CD4-positive, alpha-beta T cell treated with Interleukin-10 for 1 hour (primary cell): ENCODE results near the gene TMEM37.
"Not testable (repeated sequence)": the region's sequence is repeated elsewhere in the genome, so short reads cannot be mapped to it uniquely, and the experiment has no call there.

Source experiments
- DNase-seq: peaks from one replicate; pipeline ENCODE4 v3.0.0-alpha.2; 2020

Gene TMEM37, protein sequence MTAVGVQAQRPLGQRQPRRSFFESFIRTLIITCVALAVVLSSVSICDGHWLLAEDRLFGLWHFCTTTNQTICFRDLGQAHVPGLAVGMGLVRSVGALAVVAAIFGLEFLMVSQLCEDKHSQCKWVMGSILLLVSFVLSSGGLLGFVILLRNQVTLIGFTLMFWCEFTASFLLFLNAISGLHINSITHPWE

DNA sequence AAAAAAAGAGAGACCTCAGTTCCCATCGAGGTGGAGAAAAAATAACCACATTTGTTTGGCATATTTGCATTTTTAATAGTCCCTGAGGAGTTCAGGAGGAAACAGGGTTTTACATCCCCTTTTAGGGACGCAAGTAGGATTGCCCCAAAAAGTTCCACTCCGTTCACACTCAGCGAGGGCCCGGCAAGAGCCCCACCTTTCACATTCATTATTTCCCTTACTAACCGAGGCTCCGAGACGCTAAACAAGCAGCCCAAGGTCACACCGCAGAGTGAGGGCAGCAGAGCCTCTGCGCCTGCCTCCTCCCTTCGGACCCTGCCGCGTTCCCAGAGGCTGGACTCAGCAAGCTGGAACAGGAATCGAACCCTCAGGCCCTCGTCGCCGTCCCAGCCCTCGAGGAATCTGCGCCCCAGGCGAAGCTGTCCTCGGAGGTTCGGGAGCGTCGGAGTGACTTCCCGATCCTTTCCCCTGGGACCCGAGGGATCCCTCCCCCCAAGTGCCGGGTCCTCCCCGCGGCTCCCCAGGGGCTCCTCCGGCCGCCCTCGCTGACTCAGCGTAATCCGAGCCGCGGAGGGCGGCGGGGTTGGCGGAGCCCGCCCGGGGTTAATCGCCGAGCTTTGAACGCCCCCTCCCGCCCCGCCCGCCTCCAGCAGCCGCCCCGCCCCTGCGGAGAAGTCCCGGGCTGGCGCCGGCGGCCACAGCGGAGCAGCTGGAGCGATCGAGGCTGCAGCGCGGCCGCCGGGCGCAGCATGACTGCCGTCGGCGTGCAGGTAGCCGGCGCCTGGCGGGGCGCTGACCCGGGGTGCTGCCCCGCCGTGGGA, at the start of gene TMEM37:
Gene TMEM37 (plus strand): TSS at position 700 of the 821 bp plus-strand sequence. CDS start 50 bp downstream, at position 750.
- no peak for DNase-seq

DNA sequence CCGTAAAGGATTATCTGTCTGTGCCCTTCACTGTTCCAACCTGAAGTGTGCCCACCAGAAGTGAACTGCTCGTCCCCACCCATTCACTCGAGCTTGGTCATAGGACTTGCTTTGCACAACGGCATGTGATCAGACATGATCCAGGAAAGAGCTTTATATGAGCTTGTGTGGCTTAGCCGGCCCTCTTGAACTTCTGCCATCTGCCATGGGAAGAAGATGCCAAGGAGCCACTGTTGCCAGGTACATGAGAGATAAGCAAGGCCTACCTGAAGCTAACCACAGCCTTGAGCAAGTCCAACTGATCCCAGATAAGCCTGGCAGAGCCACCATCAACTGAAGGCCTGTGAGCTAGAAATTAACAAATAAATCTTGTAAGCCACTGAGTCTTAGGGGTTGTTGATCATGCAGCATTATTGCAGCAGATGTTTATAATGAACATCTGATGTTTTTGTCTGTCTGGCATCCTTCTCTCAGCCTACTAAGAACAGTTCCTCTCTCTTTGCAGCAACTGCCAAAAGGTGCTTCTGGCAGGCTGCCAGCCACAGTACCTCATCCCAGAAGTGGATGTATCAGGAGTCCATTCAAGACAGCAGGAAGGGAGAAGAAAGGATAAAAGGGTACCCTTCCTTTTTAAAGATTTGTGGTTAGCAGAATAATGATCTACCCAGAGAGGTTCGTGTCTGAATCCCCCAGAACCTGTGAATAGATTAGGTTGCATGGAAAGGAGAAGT, 48.1 kb upstream of the TMEM37 start:
- no peak for DNase-seq

DNA sequence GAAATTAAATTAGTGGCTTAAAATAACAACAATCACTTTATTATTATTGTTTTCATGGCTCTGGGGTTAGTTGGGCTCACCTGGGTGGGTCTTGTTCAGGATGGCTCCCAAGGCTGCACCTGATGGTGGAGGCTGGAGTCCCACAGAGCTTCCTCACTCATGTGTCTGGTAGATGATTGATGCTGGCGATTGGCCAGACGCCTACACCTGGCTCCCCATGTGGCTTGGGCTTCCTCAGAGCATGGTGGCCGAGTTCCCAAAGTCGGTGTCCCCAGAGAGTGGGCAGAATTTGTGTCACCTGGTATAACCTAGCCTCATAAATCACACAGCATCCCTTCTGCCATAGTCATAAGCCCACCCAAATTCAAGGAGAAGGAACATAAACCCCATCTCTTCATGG, 46.7 kb upstream of the TMEM37 start:
- DNase-seq = no peak

DNA sequence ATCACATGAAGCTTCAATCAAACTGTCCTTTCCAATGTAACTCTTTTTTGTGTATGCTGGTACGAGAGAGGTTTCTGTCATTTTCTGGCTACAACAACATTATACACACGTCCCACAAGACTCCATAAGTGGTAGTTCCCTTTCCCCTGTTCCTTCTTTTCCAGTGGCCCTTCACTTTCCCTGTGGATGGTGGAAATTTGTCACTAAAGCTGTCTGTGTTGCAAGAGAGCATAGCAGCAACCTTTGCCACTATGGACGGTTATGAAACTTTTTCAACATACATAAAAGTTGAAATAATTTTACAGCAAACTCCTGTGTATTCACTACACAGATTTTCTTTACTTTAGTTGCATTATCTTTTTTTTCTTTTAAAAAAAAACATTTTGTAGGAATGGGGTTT, 46.2 kb upstream of the TMEM37 start:
- DNase-seq = no peak

DNA sequence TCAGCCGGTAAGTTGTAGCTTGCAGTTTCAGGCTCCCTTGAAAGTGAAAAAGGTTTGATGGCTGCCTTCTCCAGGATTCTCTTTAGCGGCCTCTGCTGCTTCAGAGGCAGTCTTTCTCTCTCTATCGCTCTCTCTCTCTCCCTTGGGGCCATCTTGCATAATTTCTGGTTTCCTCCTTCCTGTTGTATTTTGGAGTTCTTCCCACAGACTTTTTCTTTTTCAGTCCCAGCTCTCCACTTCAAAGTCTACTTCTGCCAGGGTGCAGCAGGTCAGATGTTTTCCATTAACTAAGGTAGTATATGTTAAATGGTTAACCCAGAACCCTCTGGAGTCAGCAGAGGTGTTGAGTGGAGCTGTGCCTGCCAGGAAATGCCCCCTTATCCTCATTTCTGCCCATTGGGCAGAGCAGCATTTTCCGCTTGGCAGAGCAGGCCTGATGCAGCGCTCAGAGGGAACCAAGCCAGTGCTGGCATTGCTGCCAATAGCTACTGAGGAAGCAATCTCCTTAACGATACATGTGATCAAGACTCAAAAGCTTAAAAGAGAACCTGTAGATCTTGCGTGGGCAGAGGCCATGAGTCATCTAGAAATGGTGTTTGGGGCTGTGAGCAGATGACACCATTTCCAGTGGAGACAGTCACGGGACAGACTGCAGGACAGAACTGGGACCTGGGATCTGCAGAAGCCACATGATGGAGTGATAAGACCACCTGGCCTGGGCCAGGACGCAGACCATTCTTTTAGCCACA, 44.1 kb upstream of the TMEM37 start:
- no peak for DNase-seq

DNA sequence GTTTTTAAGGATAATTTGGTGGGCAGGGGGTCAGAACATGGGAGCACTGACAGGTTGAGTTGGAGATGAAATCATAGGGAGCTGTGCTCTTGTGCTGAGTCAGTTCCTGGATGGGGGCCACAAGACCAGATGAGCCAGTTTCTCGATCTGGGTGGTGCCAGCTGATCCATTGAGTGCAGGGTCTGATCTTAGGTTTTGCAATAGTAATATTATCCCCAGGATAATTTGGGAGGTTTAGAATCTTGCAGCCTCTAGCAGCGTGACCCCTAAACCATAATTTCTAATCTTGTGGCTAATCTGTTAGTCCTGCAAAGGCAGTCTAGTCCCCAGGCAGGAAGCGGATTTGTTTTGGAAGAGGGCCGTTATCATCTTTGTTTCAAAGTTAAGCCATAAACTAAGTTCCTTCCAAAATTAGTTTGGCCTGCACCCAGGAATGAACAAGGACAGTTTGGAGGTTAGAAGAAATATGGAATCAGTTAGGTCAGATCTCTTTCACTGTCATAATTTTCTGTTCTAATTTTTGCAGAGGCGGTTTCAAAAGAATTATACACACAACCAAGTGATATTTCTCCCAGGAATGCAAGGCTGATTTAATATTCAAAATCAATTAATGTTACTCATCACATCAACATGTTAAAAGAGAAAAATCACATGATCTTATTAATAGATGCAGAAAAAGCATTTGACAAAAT, 41.9 kb upstream of the TMEM37 start:
- DNase-seq = no peak

DNA sequence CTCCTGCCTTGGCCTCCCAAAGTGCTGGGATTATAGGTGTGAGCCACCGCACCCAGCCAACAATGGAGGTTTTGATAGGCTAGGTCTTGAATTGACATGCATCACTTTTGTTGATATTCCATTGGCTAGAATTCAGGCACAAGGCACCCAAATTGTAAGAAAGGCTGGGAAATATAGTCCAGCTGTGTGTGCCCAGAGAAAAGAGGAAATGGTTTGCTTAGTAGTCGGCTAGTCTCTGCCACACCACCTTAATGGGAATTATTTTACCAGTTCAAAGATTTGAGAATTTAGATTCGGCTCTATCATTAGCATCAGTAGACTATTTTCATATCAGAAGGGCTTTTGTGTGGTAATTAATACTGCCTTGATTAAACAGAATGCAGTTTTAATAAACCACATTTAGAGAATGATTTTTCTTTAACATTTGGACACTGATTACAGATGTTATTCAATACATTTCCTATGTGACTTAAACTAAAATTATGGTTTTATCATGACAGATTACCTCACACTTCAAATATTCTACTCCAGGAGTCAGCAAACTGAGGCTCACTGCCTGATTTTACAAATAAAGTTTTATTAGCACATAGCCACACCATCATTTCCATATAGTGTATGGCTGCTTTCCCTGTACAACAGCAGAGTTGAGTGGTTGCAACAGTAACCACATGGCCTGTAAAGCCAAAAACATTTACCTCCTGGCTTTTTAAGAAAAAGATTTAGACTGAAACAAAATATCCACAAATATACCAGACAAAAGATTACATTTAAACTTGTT, 37.5 kb upstream of the TMEM37 start:
- no peak for DNase-seq

DNA sequence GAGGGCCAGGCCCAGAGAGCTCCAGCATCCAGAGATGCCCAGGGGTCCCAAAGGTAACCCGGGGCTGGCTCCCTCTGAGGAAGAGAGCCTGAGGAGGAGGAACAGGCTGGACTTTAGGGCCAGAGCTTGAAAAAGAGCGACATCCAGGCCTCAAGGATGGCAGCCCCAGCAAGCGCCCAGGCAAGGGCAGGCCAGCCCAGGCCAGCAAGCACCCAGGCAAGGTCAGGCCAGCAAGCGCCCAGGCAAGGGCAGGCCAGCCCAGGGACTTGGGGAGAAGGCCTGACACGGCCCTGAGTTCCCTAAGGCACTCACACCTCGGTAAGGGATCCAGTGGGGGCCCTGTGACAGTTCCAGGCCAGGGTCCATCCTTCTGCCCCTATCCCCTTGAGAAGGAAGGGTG, 34.5 kb upstream of the TMEM37 start:
- no peak for DNase-seq

DNA sequence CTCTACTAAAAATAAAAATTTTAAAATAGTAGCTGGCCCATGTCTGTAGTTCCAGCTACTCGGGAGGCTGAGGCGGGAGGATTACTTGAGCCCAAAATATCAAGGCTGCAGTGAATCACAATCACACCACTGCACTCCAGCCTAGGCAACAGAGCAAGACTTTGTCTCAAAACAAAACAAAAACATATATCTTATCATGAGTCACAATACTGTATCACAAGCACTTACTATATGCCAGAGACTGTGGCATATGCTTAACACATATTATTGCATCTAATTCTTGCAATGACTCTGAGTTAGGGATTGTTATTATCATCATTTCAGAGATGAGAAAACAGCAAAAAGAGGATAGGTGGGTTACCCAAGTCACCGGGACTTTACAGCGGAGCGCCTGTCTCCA, 29.5 kb upstream of the TMEM37 start:
- DNase-seq = no peak

DNA sequence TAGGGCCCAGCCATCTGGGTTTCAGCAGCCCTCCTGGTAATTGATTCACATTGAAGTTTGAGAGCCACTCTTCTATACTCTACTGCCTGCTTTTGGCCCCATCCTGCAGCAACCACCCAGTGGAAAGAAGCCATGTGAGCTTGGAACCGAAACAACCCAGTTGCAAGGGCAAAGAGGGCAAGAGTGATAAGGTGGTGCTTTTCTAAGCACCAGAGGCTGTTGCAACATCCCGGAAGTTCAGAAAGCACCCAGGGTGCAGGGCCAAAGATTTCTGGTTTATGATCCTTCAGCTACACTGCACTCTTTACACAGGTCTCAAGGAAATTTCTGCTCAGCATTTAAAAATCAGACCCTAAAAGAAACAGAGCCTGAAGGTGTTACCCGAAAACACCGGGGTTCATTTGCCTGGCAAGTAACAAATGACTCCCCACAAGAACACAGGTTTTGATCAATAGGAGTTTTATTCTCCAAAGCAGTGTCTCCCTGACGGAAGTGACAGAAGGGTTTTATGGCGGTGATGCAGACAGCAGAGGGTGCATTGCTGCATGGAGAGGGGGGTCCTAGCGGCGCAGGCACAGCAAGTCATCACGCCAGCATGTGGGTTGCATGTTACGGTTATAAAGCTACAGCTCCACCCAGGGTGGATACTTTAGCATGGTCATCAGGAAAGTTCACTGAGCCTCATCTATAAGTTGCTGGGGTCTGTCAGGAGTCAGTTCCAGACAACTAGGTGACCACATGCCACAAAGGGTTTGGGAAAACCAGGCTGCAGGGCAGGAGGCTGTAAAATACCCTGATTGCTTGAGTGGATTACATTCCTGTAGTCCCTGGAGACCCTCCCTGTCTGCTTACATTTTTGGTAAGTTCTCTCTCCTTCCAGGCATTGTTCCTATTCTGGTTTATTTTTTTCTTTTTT, 28.8 kb upstream of the TMEM37 start:
- no peak for DNase-seq

DNA sequence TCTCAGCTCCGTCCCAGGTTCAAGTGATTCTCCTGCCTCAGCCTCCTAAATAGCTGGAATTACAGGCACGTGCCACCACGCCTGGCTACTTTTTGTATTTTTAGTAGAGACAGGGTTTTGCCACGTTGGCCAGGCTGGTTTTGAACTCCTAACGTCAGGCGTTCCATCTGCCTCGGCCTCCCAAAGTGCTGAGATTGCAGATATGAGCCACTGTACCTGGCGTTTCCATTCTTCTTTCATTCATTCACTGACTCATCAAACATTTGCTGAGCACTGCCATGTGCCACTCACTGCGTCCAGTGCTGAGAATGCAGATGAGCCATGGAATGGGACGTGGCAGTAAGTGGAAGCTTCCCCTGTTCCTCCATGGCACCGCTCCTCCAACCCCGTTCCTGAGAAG, 28.0 kb upstream of the TMEM37 start:
- not testable (repeated sequence) for DNase-seq

DNA sequence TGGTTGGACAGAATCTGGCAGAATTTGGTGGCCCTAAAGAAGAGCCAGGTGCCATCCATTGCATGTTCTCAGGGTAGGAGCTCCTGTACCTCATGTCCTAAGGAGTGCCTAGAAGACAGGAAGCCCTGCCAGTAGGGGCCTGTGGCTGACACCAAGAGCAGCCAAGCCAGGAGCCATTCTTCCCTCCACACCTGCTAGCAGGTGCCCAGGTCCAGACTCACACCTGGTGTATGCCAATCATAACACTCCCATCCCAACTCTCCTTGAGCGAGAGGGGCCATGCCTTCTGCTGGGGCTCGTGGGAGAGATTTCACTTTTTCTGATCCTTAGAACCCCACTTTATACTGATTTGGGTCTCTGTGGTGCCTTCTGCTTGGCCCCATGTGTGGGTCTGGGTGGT, 26.5 kb upstream of the TMEM37 start:
- DNase-seq = no peak

DNA sequence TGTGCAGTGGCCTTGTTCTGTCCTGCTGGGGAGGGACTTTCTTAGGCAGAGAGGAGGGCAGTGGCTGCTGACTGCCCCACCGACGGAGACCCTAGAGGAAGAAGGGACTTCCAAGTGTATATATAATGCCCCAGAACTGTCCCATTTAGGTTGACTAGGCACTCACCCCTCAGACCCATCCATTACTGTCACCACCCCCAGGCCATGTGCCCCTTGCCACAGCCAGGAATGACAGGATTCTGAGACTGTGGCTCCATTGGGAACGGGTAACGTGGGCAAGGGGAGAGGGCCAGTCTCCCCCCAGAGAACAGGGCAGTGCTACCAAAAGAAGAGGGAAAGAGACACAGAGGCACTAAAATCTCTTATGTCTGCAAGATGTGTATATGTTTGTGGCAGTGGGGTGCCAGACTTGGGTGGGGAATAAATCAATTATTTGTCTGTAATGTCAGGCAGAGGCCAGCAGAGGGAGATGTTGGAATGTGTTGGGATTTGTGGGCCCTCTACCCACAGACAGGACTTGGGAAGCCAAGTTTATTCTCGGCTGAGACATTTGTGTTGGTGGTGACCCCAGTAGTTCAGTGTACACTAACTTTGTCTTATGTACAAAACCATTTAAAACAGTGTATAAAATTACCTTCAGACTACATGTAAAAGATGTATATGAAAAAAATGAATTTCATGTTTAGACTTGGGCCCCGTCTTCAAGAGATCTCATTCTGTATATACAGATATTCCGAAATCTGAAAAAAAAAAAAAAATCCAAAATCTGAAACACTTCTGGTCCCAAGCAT, 24.0 kb upstream of the TMEM37 start:
- DNase-seq = peak; percentile 37

DNA sequence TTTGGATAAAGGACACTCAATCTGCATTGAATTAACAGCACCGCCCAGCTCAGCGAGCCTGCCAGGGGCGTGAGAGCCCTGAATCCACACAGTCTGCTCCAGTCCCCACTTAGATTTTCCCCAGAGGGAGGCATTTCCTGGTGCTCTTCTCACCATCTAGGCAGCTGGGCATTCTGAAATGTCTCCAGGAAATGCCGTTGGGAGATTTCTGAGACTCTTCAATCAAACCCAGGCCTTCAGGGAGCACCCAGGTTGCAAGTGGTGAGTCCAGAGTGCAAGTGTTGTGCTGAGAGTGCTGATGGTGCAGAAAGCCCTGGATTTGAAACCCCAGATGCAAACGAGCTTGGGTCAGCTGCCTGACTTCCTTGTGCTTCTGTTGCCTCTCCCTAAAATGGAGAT, 23.4 kb upstream of the TMEM37 start:
- no peak for DNase-seq

DNA sequence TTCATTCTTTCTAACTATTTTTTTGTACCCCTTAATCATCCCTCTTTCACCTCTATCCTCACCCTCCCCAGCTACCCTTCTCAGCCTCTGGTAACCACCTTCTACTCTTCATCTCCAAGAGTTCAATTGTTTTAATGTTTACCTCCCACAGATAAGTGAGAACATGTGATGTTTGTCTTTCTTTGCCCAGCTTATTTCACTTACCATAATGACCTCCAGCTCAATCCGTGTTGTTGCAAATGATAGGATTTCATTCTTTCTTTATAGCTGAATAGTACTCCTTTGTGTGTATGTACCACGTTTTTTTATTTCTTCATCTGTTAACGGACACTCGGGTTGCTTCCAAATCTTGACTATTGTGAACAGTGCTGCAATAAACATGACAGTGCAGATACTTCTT, 22.1 kb upstream of the TMEM37 start:
- no peak for DNase-seq

DNA sequence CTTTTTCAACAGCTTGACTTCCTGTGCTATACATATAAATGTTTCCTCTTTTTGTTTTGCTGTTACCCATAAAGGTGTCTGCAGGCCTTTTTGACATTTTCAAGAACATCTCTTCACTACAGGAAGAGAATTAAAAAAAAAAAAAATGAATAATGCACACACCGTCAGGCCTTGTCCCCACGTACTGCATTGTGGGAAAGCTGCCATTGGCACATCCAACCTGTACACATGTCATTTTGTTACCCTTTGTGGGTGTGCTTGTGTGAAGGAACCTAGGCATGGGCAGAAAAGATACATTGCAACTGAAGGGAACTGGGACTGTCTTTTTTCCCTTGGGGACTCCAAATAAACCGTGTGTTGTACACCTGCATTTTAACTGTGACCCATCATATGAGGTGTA, 16.8 kb upstream of the TMEM37 start:
- no peak for DNase-seq

DNA sequence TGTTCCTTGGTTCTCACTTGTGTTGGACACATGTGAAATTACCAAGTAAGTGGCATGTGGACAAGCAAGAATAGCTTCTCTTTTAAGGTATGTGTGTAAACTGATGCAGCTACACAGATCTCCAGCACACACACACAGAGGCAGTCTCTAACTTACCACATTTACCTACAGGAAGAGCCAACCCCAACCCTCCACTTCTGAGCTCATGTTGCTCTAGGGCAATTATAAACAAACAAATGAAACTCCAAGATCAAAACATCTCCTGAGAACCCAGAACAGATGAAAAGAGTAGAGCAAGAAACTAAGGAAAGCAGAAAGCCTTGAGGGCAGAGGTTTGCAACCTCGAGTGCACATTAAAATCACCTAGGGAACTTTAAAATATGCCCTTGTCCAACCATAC, 16.0 kb upstream of the TMEM37 start:
- no peak for DNase-seq

DNA sequence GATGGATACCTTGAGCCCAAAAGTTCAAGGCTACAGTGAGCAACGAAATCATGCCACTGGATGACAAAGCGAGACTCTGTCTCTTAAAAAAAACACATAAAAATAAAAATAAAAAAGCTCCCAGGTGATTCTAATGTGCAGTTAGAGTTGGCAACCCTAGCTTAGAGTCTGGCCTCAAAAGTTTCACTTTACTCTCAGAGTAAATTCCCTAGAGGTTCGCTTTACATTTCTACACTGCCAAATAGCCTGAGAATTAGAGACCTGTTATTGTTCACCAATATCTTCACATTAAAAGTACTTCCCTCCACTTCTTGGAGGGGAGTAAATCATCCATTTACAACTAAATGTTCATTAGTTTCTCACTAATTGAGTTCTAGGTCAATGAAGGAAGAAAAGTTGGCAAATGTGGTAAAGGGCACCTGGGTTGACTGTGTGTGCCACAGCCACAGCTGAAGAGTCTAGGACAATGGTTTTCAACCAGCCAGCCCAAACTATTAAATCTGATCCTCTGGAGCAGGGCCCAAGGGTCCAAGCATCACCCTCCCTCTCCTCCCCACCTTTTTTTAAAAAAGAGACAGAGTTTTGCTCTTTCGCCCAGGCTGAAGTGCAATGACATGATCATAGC, 15.2 kb upstream of the TMEM37 start:
- DNase-seq = no peak

DNA sequence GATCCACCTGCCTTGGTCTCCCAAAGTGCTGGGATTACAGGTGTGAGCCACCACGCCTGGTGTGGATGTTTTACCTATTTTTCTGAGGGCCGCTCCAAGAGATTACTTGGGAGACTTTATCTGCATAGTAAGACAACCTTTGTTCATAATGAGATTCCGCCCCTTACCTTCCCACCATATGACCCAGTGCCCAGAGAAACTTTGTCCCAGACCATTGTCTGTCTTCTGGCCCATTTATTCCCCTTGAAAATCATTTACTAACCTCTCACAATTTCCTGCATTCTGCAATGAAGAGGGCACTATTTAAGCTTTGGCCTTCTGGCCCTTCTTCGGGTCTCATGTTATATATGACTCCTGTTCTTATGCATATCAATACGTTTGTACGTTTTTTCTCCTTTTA, 13.7 kb upstream of the TMEM37 start:
- DNase-seq = no peak
